ENCODE data around the gene ASTN1.

- TF ChIP-seq CTCF (IDR thresholded peaks at IDR 0.05): no peak
- no peak for TF ChIP-seq REST (IDR thresholded peaks at IDR 0.05; ENCODE audit: insufficient read depth in 1 of 2, low read depth in 2 of 2, low read length in 1 of 2)
- no peak for TF ChIP-seq POLR2AphosphoS5 (IDR thresholded peaks at IDR 0.05; ENCODE audit: low read depth, low read length)
- TF ChIP-seq SIN3A (IDR thresholded peaks at IDR 0.05; ENCODE audit: borderline replicate concordance, insufficient read depth, low read depth, low read length): no peak
Measured at GRCh38 chr1:177023726-177024125, 140.8 kb downstream of the ASTN1 start.

All from Panc1 (cell line).